KMS-11 (cell line): Measurements from ENCODE around the gene ENOSF1.

Experiments used
- H2AFZ ChIP-seq: fragments of 200-600 bp; sonication (generic); 2 replicates; pipeline ENCODE4 v1.6.1; 2016; ENCODE audit warnings: antibody characterized with exemption, mixed run types, low read depth
- H3K27ac ChIP-seq: fragments of 200-600 bp; sonication (generic); 2 replicates; pipeline ENCODE4 v1.6.1; 2016; ENCODE audit warnings: mild to moderate bottlenecking, mixed run types
- H3K27me3 ChIP-seq: fragments of 200-600 bp; sonication (generic); 2 replicates; pipeline ENCODE4 v1.6.1; 2017; ENCODE audit warnings: mild to moderate bottlenecking, low read depth, mixed run types, moderate library complexity; ENCODE audit not compliant: insufficient read depth
- H3K36me3 ChIP-seq: fragments of 200-600 bp; sonication (generic); 2 replicates; pipeline ENCODE4 v1.6.1; 2017; ENCODE audit warnings: mild to moderate bottlenecking, mixed run types; ENCODE audit not compliant: insufficient read depth
- H3K4me1 ChIP-seq: fragments of 200-600 bp; sonication (generic); 2 replicates; pipeline ENCODE4 v1.6.1; 2016; ENCODE audit warnings: mild to moderate bottlenecking, low read depth, mixed run types; ENCODE audit not compliant: poor library complexity, severe bottlenecking
- H3K4me2 ChIP-seq: fragments of 200-600 bp; sonication (generic); 2 replicates; pipeline ENCODE4 v1.7.0; 2016; ENCODE audit warnings: mild to moderate bottlenecking, mixed run types
- H3K4me3 ChIP-seq: fragments of 200-600 bp; sonication (generic); IDR thresholded peaks from 2 replicates; pipeline ENCODE4 v1.6.1; 2017; ENCODE audit warnings: low read depth, low read length, mixed read lengths; ENCODE audit not compliant: insufficient read depth
- H3K79me2 ChIP-seq: fragments of 200-600 bp; sonication (generic); 2 replicates; pipeline ENCODE4 v1.6.1; 2016; ENCODE audit warnings: low read depth, mixed run types; ENCODE audit not compliant: insufficient read depth
- H3K9ac ChIP-seq: fragments of 200-600 bp; sonication (generic); 2 replicates; pipeline ENCODE4 v1.6.1; 2016; ENCODE audit warnings: mild to moderate bottlenecking, mixed run types
- H4K20me1 ChIP-seq: fragments of 200-600 bp; sonication (generic); 2 replicates; pipeline ENCODE4 v1.6.1; 2016; ENCODE audit warnings: mild to moderate bottlenecking, mixed run types; ENCODE audit not compliant: insufficient read depth
- TF ChIP-seq, protein P1 (sequence below): fragments of 200-600 bp; sonication (generic); conservative IDR thresholded peaks from 2 replicates; pipeline ENCODE4 v1.6.1; 2017; ENCODE audit warnings: low read depth, mild to moderate bottlenecking, antibody characterized with exemption, low read length, moderate library complexity, mixed read lengths

Gene ENOSF1

DNA sequence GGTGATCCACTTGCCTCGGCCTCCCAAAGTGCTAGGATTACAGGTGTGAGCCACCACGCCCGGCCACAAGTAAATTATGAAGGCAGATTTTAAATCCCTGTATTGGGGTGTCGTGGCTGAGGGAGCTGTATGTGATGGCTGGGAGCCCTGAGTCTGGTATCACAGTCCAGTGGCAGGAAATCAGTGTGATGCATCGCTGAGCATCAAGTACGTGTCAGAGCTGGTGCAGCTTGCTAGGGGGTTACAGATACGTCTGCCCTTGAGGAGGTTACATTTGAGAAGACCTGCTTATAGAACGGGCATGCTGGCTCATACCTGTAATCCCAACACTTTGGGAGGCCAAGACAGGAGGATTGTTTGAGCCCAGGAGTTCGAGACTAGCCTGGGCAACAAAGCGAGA is 4.3 kb downstream of the ENOSF1 start:
- Histone ChIP-seq H3K27ac (no peak overlapping the region), H2AFZ (no peak overlapping the region), H3K79me2 (peaks cover 13% of the 10 kb centered on the region; the same call in 1 of the 2 replicates), H3K4me2 (no peak overlapping the region), H4K20me1 (no peaks in the 10 kb centered on the region), H3K27me3 (no peaks in the 10 kb centered on the region), H3K4me3 (no peak overlapping the region), H3K9ac (no peak overlapping the region), H3K36me3 (no peaks in the 10 kb centered on the region), H3K4me1 (peaks cover 10% of the 10 kb centered on the region)
- TF ChIP-seq, protein P1, sequence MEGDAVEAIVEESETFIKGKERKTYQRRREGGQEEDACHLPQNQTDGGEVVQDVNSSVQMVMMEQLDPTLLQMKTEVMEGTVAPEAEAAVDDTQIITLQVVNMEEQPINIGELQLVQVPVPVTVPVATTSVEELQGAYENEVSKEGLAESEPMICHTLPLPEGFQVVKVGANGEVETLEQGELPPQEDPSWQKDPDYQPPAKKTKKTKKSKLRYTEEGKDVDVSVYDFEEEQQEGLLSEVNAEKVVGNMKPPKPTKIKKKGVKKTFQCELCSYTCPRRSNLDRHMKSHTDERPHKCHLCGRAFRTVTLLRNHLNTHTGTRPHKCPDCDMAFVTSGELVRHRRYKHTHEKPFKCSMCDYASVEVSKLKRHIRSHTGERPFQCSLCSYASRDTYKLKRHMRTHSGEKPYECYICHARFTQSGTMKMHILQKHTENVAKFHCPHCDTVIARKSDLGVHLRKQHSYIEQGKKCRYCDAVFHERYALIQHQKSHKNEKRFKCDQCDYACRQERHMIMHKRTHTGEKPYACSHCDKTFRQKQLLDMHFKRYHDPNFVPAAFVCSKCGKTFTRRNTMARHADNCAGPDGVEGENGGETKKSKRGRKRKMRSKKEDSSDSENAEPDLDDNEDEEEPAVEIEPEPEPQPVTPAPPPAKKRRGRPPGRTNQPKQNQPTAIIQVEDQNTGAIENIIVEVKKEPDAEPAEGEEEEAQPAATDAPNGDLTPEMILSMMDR = no peak

GRCh38 chr18:706405-706804 is 6.0 kb downstream of the ENOSF1 start:
- Histone ChIP-seq H3K36me3 (no peaks in the 10 kb centered on the region), H3K4me2 (no peak overlapping the region), H3K79me2 (peaks cover 12% of the 10 kb centered on the region; the same call in 1 of the 2 replicates), H4K20me1 (no peaks in the 10 kb centered on the region), H3K4me1 (peaks cover 21% of the 10 kb centered on the region), H3K4me3 (no peak overlapping the region), H2AFZ (no peak overlapping the region), H3K27me3 (no peaks in the 10 kb centered on the region), H3K9ac (no peak overlapping the region), H3K27ac (no peak overlapping the region)
- TF ChIP-seq, protein P1 = no peak

DNA sequence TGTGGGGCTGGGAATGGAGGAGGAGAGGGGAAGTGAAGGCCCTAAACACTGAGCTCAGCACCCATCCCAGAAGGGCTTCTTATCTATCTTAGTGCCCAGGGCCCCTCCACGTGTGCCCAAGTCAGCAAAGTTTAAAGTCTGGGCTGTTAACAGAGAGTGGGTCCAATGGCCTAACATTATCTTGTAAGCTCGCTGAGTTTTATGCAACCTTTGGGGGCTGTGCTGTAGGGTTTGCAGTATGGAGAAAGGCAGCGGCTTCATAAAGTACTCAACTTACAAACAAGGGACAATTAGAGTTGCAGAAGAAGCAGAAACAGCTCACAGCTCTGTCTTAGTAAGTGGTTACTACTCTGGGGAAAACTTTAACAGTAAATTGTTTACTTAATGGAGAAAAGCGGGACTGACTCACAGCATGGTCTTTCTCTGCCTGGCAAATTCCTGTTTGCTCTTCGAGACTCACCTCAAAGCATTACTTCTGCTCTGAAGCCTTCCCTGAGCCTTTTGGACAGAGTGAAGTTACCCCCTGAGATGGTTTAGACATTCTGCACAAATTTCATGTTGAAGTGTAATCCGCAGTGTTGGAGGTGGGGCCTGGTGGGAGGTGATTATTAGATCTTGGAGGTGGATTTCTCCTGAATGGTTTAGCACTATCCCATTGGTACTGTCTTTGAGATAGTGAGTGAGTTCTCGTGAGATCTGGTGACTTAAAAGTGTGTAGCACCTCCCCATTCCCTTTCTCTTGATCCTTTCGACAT is 9.0 kb downstream of the ENOSF1 start:
- H3K79me2 ChIP-seq = no peaks in the 10 kb centered on the region; the same call in 1 of the 2 replicates
- H3K36me3 ChIP-seq = no peaks in the 10 kb centered on the region
- no peaks in the 10 kb centered on the region for H4K20me1 ChIP-seq
- H2AFZ ChIP-seq = no peak overlapping the region
- H3K4me1 ChIP-seq = peaks cover 11% of the 10 kb centered on the region
- no peaks in the 10 kb centered on the region for H3K27me3 ChIP-seq
- TF ChIP-seq, protein P1 = no peak
- H3K4me3 ChIP-seq = no peak overlapping the region
- no peak overlapping the region for H3K4me2 ChIP-seq
- no peak overlapping the region for H3K27ac ChIP-seq
- no peak overlapping the region for H3K9ac ChIP-seq

- no peaks in the 10 kb centered on the region for H3K36me3 ChIP-seq
- H3K79me2 ChIP-seq = no peaks in the 10 kb centered on the region
- no peak overlapping the region for H3K27ac ChIP-seq
- H3K27me3 ChIP-seq = no peaks in the 10 kb centered on the region
- no peak overlapping the region for H2AFZ ChIP-seq
- no peak overlapping the region for H3K4me3 ChIP-seq
- H3K4me1 ChIP-seq = peaks cover 31% of the 10 kb centered on the region
- no peak overlapping the region for H3K4me2 ChIP-seq
- H4K20me1 ChIP-seq = no peaks in the 10 kb centered on the region
- TF ChIP-seq, protein P1 = no peak
- no peak overlapping the region for H3K9ac ChIP-seq
Measured at GRCh38 chr18:697800-698199, 14.6 kb downstream of the ENOSF1 start.
